HFFc6 (cell line): Measurements from ENCODE around the gene TUBGCP6. TPM values are rescaled to one million over a fixed set of nuclear protein-coding genes. Genes with fewer than 3 reads are reported as not detected.

Experiments
- DNase-seq: peaks from one replicate; pipeline ENCODE4 v3.0.0-alpha.2; 2018
- H3K27ac Mint-ChIP-seq: 2 replicates; pipeline ENCODE4 v1.8.0; 2020; ENCODE audit warnings: mild to moderate bottlenecking, mixed read lengths
- H3K27me3 Mint-ChIP-seq: 2 replicates; pipeline ENCODE4 v1.8.0; 2021; ENCODE audit warnings: mild to moderate bottlenecking, moderate library complexity, mixed read lengths; ENCODE audit not compliant: insufficient read depth
- H3K36me3 Mint-ChIP-seq: 2 replicates; pipeline ENCODE4 v1.8.0; 2021; ENCODE audit warnings: low read depth, mixed read lengths
- H3K4me1 Mint-ChIP-seq: 2 replicates; pipeline ENCODE4 v1.8.0; 2020; ENCODE audit warnings: low read depth, mixed read lengths
- H3K4me3 Mint-ChIP-seq: 2 replicates; pipeline ENCODE4 v1.8.0; 2020; ENCODE audit warnings: mild to moderate bottlenecking, moderate library complexity, mixed read lengths
- H3K9me3 Mint-ChIP-seq: 2 replicates; pipeline ENCODE4 v1.8.0; 2020; ENCODE audit warnings: mild to moderate bottlenecking, mixed read lengths
- total RNA-seq, 6 experiments: library from RNA; stranded (reverse); fragmentation: NEBNext Ultra II Directional; extraction: Animal tissue kit (Norgen Biotek cat#: 25700); gene quantifications; 2 replicates in 1 of 6; 3 replicates in 5 of 6; pipeline ENCODE4 v1.2.3, GENCODE V29; 2021
- TF ChIP-seq, protein P1 (sequence below): fragments of 200-600 bp; sonication (generic); IDR thresholded peaks from 2 replicates; pipeline ENCODE4 v1.5.0; 2021; ENCODE audit warnings: antibody characterized with exemption, mild to moderate bottlenecking

Gene TUBGCP6
- total RNA-seq, 6 experiments from 2014 or later: 20.1 to 26.8 (median 21.7) TPM

GRCh38 chr22:50281384-50281760, 36.5 kb upstream of the TUBGCP6 start:
- Mint-ChIP-seq H3K4me1 (peaks cover 5% of the 10 kb centered on the region; the same call in 1 of the 2 replicates), H3K9me3 (no peaks in the 10 kb centered on the region), H3K27ac (no peak overlapping the region), H3K36me3 (peaks cover 15% of the 10 kb centered on the region; the same call in 1 of the 2 replicates), H3K27me3 (peaks cover 16% of the 10 kb centered on the region), H3K4me3 (no peak overlapping the region)
- DNase-seq: no peak
- TF ChIP-seq, protein P1, sequence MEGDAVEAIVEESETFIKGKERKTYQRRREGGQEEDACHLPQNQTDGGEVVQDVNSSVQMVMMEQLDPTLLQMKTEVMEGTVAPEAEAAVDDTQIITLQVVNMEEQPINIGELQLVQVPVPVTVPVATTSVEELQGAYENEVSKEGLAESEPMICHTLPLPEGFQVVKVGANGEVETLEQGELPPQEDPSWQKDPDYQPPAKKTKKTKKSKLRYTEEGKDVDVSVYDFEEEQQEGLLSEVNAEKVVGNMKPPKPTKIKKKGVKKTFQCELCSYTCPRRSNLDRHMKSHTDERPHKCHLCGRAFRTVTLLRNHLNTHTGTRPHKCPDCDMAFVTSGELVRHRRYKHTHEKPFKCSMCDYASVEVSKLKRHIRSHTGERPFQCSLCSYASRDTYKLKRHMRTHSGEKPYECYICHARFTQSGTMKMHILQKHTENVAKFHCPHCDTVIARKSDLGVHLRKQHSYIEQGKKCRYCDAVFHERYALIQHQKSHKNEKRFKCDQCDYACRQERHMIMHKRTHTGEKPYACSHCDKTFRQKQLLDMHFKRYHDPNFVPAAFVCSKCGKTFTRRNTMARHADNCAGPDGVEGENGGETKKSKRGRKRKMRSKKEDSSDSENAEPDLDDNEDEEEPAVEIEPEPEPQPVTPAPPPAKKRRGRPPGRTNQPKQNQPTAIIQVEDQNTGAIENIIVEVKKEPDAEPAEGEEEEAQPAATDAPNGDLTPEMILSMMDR: no peak

GRCh38 chr22:50280708-50281383, 36.0 kb upstream of the TUBGCP6 start:
- peaks cover 15% of the 10 kb centered on the region for H3K27me3 Mint-ChIP-seq

GRCh38 chr22:50280022-50280707, 35.3 kb upstream of the TUBGCP6 start:
- Mint-ChIP-seq H3K27ac (no peak overlapping the region), H3K4me1 (peaks cover 5% of the 10 kb centered on the region; the same call in 1 of the 2 replicates), H3K4me3 (no peak overlapping the region), H3K27me3 (peaks cover 12% of the 10 kb centered on the region), H3K9me3 (no peaks in the 10 kb centered on the region), H3K36me3 (peaks cover 15% of the 10 kb centered on the region; the same call in 1 of the 2 replicates)
- DNase-seq: no peak
- TF ChIP-seq, protein P1: no peak

More at GRCh38 chr22:50280708-50281383, 36.0 kb upstream of the TUBGCP6 start:
- H3K4me1 Mint-ChIP-seq: peaks cover 5% of the 10 kb centered on the region; the same call in 1 of the 2 replicates
- H3K36me3 Mint-ChIP-seq: peaks cover 15% of the 10 kb centered on the region; the same call in 1 of the 2 replicates
- no peak overlapping the region; the same call in 1 of the 2 replicates for H3K27ac Mint-ChIP-seq
- no peak for DNase-seq
- H3K4me3 Mint-ChIP-seq: no peak overlapping the region
- H3K9me3 Mint-ChIP-seq: no peaks in the 10 kb centered on the region
- TF ChIP-seq, protein P1: no peak

DNA sequence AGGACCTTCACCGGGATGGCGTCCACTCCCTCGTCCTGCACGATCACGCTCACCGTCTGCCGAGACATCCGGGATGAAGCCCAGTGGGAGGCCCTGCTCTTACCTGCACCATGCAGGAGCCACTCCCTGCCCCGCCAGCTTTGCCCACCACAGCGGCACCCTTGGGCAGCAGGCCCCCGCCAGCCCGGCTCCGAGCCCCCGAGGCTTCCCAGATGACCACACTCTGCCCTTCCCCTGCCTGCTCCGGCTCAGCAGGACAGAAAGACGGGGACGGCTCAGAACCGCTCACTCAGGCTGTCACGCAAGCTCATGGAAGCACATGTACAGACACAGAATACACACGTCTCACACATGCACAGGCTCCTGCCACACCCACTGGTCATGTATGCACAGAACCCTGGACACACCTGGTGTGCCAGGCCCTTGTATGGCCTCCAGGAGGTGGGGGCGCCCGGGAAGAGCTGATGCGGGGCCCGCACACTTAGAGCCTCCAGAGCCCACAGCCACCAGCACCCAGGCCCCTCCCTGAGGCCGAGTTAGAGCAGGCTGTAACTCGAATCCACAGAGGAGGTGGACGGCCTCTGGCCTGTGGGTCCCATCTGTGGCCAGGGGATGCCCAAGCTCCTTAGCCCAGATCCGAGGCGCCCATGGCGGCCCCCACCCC, 34.3 kb upstream of the TUBGCP6 start:
- Mint-ChIP-seq H3K9me3 (no peaks in the 10 kb centered on the region), H3K4me1 (peaks cover 7% of the 10 kb centered on the region; the same call in 1 of the 2 replicates), H3K27me3 (peaks cover 8% of the 10 kb centered on the region), H3K36me3 (peaks cover 13% of the 10 kb centered on the region), H3K4me3 (no peak overlapping the region; the same call in 1 of the 2 replicates), H3K27ac (no peak overlapping the region)
- TF ChIP-seq, protein P1: no peak
- DNase-seq: no peak

DNA sequence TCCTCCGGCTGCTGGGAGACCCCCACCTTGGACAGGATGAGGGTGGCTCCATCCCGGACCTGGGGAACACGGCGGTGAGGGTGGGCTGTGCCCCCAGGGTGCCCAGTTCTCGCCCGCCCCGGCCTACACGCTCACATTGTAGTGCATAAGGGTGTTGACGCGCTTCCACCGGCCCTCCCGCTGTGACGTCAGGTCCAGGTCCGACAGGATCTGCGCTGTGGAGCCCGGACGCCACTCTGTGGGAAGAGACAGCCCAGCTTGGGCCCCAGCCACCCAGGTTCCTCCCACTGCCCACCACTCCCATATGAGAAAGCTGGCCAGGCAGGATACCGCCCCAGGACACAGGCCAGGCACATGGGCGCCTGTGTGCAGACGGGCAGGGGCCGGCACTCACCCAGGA, 33.6 kb upstream of the TUBGCP6 start:
- TF ChIP-seq, protein P1: no peak; the same call in none of the 2 replicates
- no peaks in the 10 kb centered on the region for H3K9me3 Mint-ChIP-seq
- H3K27ac Mint-ChIP-seq: no peak overlapping the region
- peaks cover 8% of the 10 kb centered on the region for H3K27me3 Mint-ChIP-seq
- H3K4me1 Mint-ChIP-seq: peaks cover 12% of the 10 kb centered on the region; the same call in 1 of the 2 replicates
- H3K4me3 Mint-ChIP-seq: no peak overlapping the region
- no peak for DNase-seq
- H3K36me3 Mint-ChIP-seq: peaks cover 18% of the 10 kb centered on the region
